Stimulated activated CD4-positive, alpha-beta T cell treated with anti-CD3 and anti-CD28 coated beads, TNF-alpha, amount 100 ng/mL, for 48 hours (primary cell): ENCODE data around the gene LCE4A.
"Not testable (repeated sequence)": the region's sequence is repeated elsewhere in the genome, so short reads cannot be mapped to it uniquely, and the experiment has no call there.

Experiments
- DNase-seq, 3 donors: peaks; one replicate each; pipeline ENCODE4 v3.0.0-alpha.2; 2020; ENCODE audit warnings: low read depth in 3 of 3

LCE4A gene, protein sequence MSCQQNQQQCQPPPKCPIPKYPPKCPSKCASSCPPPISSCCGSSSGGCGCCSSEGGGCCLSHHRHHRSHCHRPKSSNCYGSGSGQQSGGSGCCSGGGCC

DNA sequence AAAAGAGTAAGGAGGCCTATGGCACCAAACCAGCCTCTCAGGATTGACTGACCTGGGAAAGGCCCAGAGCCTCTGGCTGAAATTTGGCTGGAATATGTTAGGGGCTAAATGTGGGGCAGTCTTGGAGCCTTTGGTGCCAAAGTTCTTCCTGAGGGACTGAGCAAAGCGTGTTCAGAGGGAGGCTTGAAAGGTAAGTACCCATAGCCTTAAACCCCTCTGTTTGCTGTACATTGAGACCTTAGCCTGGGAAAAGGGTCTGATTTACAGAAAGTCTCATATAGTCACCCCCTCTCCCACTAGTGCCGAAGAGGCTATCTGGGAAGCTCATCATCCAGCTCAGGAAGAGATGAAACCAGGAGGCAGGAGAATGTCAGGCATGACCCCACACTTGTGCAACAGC, at the start of gene LCE4A:
LCE4A (plus strand) TSS at position 301 of the 400 bp plus-strand sequence. CDS start 916 bp downstream, outside the sequence.
- no peak for DNase-seq

GRCh38 chr1:152658649-152659048, 49.3 kb upstream of the LCE4A start:
- no peak for DNase-seq

- DNase-seq = no peak
Measured at GRCh38 chr1:152663098-152663497, 44.9 kb upstream of the LCE4A start, which contains the start of gene LCE2D. TSS of gene LCE2D (plus strand) at chr1:152663380. CDS start at chr1:152664106, 726 bp downstream.

DNA sequence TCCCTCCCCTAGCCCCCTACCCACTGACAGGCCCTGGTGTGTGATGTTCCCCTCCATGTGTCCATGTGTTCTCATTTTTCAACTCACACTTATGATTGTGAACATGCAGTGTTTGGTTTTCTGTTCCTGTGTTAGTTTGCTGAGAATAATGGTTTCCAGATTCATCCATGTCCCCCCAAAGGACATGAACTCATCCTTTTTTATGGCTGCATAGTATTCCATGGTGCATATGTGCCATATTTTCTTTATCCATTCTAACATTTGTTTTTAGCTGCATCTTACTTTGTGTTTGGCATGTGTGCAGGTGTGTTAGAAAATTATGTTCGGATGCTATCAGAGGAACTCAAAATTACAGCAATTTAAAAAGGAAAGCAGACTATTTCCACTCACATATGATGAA, 41.8 kb upstream of the LCE4A start:
- not testable (repeated sequence) for DNase-seq

- DNase-seq = no peak
Measured at GRCh38 chr1:152667648-152668047, 40.3 kb upstream of the LCE4A start.

GRCh38 chr1:152673016-152673415, 34.9 kb upstream of the LCE4A start:
- no peak for DNase-seq

GRCh38 chr1:152674983-152675382, 33.0 kb upstream of the LCE4A start, which contains the start of gene LCE2C:
TSS of gene LCE2C (plus strand) at chr1:152675279. CDS start at chr1:152676016, 737 bp downstream.
- not testable (repeated sequence) for DNase-seq

- no peak for DNase-seq
Measured at GRCh38 chr1:152679459-152679858, 28.5 kb upstream of the LCE4A start.

- no peak for DNase-seq
Measured at GRCh38 chr1:152681616-152682015, 26.3 kb upstream of the LCE4A start.

GRCh38 chr1:152683846-152684245, 24.1 kb upstream of the LCE4A start:
- DNase-seq = no peak

GRCh38 chr1:152685823-152686222, 22.1 kb upstream of the LCE4A start, which contains the start of gene LCE2B:
TSS of gene LCE2B (plus strand) at chr1:152686123. CDS start at chr1:152686844, 721 bp downstream.
- not testable (repeated sequence) for DNase-seq

- DNase-seq = no peak
Measured at GRCh38 chr1:152697701-152698600, 10.0 kb upstream of the LCE4A start, which contains the start of gene LCE2A. TSS of gene LCE2A (plus strand) at chr1:152698345. CDS start at chr1:152698902, 557 bp downstream.

- DNase-seq = no peak
Measured at GRCh38 chr1:152699746-152700145, 8.2 kb upstream of the LCE4A start.

GRCh38 chr1:152718238-152718637, 10.3 kb downstream of the LCE4A start:
- no peak for DNase-seq

GRCh38 chr1:152725261-152725660, 17.3 kb downstream of the LCE4A start:
- no peak for DNase-seq

GRCh38 chr1:152728986-152729385, 21.0 kb downstream of the LCE4A start:
- no peak for DNase-seq

GRCh38 chr1:152735648-152736047, 27.7 kb downstream of the LCE4A start:
- no peak for DNase-seq

DNA sequence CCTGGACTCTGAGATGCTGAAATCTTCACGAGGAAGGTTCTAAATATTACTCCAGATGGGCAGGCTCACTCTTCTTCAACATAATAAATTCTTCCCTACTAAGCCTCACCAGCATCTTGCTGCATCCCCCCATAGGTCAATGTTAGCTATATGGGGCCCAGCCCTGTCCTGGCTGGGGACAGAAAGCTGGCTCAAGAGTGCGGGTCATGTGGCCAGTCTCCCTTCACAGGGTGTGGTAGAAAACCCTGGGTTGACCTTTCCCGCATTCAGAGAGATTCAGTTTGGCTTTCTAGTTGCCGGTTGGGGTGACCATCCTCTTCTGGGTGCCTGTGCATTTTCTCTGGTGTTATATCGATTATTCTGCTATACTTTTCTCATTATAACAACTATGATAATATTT, 30.0 kb downstream of the LCE4A start:
- DNase-seq = no peak

DNA sequence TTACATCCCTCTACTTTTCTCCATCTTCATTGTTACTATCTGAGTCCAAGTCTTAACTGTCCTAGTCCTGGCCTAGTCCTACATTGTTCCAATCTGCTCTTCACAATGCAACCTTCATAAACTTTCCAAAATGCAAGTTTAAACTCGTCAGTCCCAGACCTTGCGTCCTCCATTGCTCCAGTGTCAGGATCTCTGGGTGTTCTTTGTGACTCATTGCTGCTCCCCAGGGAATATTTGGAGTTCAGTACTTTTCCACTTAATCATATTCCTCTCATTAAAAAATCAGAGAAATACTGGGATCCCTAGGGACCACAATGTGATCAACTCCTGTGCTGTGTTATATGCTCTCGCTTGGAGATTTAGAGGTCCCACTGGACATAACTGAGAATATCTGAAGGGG, 31.9 kb downstream of the LCE4A start:
- no peak for DNase-seq

DNA sequence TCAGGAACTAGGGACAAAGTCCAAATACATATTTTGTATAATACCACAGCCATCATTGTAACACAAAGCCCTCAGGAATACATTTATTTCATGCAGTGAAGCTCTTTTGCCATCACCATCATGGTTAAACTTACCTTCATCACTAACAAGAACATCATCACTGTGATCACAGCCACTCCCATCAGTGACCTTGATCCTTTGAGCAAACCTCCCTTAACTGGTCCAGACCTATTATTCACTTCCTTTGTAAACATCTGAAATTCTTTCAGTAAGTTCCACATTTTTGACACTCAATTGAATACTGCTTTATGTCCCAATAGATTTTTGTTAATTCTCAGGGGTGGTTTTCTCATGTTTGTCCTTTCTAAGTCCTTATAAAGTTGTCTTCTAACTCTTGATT, 33.7 kb downstream of the LCE4A start:
- no peak for DNase-seq

- no peak for DNase-seq
Measured at GRCh38 chr1:152743371-152744145, 35.6 kb downstream of the LCE4A start.

DNA sequence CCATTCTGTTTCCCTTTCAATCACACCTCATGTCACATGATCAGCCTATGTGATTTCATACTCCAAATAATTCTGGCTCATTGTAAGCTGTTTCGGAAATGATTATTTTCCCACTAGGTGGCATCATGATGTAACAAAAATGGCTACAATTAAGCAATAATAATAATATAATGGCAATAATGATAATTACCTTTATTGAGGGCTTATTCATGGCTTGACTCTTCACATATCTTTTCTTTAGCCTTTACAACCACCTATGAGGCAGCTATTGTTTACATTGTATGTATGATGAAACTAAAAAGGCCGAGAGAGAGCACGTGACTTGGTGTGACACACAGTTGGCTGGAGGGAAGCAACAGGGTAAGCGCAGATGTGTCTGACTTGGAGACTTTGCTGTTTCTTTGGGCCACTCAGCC, 37.3 kb downstream of the LCE4A start:
- no peak for DNase-seq
